Amygdala (tissue), 56 donors: ENCODE results near the gene ARL6IP5.

ENCODE experiments used
- DNase-seq, 56 donors: peaks; one replicate each; lab custom pipeline; 2025; lab: John Stamatoyannopoulos, UW

Gene ARL6IP5

GRCh38 chr3:69144631-69145245 is 60.0 kb downstream of the ARL6IP5 start:
- no peak for DNase-seq

DNA sequence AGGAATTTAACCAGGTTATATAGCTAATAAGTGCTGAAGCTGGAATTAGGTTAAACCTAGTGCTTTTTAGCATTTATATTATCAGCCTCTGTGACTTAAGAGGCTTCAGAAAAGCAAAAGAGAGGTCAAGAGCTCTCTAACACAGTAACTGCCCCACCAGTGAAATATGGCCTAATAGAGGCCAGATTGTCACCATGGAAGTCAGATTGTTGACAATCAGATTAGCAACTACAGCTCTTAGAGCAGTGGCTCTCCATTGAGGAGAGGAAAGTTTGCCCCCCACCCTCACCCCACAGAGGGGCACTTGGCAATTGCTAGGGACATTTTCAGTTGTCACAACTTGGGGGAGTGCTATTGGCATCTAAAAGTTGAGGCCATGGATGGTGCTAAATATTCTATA is 61.0 kb downstream of the ARL6IP5 start:
- no peak for DNase-seq

DNA sequence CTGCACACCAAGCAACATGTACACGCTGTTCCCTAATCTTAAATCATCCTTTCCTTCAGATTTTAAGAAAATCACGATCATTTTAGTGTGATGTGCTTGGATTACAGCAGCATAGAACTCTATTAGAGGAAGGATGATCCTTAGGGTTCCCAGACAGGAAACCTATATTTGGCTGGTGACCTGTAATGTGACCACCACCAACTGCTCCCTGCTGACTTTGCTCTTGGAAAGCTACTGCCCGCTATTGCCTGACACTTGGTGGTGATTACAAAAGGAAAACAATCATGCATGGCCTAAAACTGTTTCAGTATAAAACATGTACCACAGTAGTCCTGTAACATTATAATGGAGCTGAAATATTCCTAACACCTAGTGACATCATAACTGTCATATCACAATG is 64.8 kb downstream of the ARL6IP5 start:
- no peak for DNase-seq
